Hepatic stellate cell (primary cell): ENCODE data around the gene UFD1.

ENCODE experiments used
- DNase-seq: peaks from one replicate; pipeline ENCODE4 v3.0.0; 2011; ENCODE audit warnings: low spot score

Gene UFD1

GRCh38 chr22:19516378-19517170 is 37.6 kb upstream of the UFD1 start:
- DNase-seq, result no peak

GRCh38 chr22:19515654-19516377 is 36.8 kb upstream of the UFD1 start:
- no peak for DNase-seq

DNA sequence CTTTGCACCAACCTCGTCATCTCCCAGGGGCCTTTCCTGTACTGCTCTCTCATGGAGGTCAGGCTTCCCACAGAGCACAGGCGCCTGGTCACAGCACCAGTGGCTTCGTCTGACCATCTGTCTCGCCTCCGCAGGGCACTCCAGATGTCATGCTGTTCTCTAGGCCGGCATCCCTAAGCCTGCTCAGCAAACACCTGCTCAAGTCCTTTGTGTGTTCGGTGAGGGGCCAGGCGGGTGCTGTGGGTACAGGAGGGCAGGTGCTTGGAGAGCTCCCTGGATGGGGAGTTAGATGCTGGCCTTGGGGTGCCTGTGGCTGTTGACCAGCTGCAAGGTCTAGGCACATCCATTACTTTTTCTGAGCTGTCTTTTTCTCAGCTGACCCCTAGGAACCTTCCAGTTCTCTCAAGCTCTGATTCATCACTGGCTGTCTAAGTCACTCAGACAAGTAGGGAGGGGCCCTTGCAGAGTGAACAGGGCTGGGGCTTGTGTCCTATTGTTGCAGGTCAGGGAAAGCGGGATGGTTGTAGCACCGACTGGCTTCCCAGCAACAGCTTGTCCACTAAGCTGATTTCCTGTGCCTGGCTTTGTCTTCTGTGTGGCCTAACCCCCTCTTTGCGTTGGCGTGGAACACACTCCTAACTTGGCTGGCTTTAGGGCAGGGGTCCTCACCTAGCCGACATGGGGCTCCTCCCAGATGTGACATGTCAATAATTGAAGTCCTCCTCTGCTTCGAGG is 36.0 kb upstream of the UFD1 start:
- no peak for DNase-seq

DNA sequence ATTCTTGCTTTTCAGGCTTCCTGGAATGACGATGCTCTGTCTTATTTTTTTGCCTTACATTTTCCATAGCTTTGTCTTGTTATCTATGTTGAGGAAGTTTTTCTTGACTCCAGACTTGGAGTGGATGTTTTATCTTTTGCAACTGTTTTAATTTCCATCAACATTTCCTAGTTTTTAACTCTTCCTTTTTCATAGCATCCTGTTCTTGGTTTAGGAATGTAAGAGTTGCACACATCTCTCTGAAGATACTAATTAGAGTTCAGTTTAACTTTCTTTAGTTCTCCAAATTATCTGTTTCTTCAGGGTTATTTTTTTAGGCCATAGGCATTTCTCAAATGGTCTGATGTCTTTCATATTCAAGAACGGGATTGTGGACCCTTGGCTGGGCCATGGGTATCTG is 34.8 kb upstream of the UFD1 start:
- no peak for DNase-seq

GRCh38 chr22:19510919-19511341 is 31.9 kb upstream of the UFD1 start:
- no peak for DNase-seq

DNA sequence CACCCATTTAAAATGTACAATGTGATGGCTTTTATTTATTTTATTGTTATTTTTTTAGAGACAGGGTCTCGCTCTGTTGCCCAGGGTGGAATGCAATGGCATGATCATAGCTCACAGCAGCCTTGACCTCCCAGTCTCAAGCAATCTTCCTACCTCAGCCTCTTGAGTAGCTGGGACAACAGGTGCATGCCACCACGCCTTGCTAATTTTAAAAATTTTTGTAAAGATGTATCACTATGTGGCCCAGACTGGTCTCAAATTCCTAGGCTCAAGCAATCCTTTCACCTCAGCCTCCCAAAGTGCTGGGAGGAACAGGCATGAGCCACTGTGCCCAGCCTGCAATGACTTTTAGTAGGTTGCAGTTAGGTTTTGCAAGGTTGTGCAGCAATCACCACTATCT is 30.9 kb upstream of the UFD1 start:
- DNase-seq, result no peak

- DNase-seq, result no peak
These were observed 30.2 kb upstream of the UFD1 start for GRCh38 chr22:19509191-19509590.

DNA sequence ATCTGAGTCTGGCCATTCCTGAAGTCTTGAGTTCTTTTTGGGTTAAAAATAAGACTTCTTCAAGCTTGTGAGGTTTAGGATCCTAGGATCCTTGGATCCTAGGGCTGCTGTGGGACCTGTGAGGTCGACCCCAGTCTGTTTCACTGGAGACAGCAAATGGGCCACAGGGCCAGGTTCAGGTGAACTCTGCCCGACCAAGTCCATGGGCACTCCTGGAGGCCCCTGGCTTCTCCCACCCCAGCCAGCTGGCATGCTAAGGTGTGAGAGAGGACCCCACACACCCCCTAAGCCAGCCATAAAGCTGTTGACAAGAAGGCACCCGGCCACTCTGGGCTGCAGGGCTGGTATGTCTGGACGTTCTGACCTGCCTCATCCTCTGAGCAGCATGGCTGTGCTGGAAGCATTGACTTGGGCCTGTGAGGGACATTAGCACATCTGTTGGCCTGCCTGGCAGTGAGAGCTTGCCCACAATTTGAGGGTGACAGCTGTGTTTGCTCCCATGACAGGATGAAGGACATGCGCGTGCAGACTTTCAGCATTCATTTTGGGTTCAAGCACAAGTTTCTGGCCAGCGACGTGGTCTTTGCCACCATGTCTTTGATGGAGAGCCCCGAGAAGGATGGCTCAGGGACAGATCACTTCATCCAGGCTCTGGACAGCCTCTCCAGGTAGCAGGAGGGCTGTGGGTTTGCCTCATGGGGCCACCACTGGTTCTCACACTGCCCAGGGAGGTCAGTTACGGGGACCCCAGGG is 29.2 kb upstream of the UFD1 start:
- no peak for DNase-seq

- no peak for DNase-seq
These were observed 28.5 kb upstream of the UFD1 start for GRCh38 chr22:19507534-19507861.

DNA sequence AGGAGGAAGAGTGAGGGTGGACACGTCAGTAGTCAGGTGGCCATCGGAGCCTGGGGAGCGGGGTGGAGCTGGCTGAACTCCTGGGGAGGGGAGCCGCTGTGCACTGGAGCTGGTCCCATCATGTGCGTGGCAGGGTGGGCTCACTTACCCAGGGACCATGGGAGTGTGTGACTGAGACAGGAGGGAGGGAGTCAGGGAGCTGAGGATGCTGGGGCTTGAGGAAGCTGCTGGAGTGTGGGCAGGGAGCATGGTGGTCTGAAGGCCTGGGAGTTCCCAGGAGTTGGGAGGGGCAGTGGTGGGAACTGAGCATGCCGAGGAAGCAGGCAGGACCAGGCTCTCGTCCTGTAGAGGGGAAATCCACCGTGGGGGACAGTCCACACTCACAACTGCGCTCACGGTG is 27.2 kb upstream of the UFD1 start:
- DNase-seq, result no peak

GRCh38 chr22:19505735-19506126 is 26.7 kb upstream of the UFD1 start:
- no peak for DNase-seq

- DNase-seq, result no peak
These were observed 26.1 kb upstream of the UFD1 start for GRCh38 chr22:19504900-19505734.

- DNase-seq, result no peak
These were observed 24.9 kb upstream of the UFD1 start for GRCh38 chr22:19503869-19504268.

- no peak for DNase-seq
These were observed 24.4 kb upstream of the UFD1 start for GRCh38 chr22:19503367-19503766.

DNA sequence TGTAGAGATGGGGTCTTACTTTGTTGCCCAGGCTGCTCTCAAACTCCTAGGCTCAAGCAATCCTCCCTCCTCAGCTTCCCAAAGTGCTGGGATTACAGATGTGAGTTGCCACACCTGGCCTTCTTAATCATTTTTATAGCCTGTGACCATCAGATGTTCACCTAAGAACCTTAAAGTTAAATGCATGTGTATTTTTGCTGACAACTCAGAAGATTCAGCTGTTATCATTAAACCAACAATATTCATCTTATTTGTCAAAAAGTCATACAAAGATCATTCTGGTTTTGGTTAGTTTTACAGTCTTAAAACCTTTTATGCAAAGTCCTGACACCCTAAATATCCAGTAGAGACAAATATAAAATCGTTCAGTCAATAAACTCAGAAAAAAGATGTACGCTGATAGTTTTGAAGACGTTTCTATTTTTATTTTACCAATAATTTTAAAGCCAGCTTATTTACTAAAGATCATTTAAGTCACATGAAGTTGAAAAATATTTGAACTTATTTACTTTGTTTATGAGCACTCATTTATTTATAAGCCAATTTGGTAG is 23.0 kb upstream of the UFD1 start:
- DNase-seq, result no peak

- no peak for DNase-seq
These were observed 20.9 kb upstream of the UFD1 start for GRCh38 chr22:19499880-19500242.

DNA sequence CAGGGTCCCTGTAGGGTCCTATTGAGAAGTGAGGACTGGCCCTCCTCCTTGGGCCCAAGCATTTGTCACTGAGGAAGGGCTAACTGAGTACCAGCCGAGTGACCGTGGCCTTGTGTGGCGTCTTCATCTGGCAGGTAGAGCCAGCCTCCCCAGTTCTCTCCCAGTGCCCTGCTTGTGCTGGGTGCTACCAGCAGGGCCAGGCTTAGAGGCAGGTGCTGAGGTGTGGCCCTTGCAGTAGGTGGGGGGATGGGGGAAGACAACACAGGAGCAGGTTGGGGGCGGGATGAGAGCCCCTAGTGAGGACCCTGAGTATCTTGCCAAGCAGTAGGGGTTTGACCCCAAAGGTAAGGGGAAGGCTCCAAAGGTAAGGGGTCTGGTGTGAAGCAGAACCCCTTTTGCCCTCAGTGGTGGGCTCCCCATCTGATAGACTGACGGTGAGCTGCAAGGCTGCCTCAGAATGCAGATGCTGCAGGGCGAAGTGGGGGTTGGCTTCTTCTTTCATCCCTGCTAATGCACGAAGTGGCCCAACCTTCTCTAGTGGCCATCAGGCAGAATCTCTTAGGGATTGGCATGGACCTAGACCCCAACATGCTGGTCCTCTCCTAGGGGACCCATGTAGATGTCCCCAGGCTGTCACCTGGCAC is 20.4 kb upstream of the UFD1 start:
- no peak for DNase-seq

GRCh38 chr22:19498866-19499190 is 19.8 kb upstream of the UFD1 start:
- no peak for DNase-seq

- no peak for DNase-seq
These were observed 19.3 kb upstream of the UFD1 start for GRCh38 chr22:19498154-19498865.

- peak; percentile 72 for DNase-seq
These were observed 18.3 kb upstream of the UFD1 start for GRCh38 chr22:19497245-19497644.
